Dendritic cell treated with granulocyte-macrophage colony-stimulating factor and Interleukin-4, amounts not matched to agents 40 ng/mL and 50 ng/mL, for 4 days (primary cell): ENCODE data around the gene DGCR2.
"Not testable (repeated sequence)": the region's sequence is repeated elsewhere in the genome, so short reads cannot be mapped to it uniquely, and the experiment has no call there.

Experiments
- H3K27ac Mint-ChIP-seq: one replicate; pipeline ENCODE4 v1.8.0; 2022; ENCODE audit warnings: mild to moderate bottlenecking, mixed read lengths
- H3K27me3 Mint-ChIP-seq: one replicate; pipeline ENCODE4 v1.8.0; 2022; ENCODE audit warnings: mild to moderate bottlenecking, mixed read lengths
- H3K36me3 Mint-ChIP-seq: one replicate; pipeline ENCODE4 v1.8.0; 2022; ENCODE audit warnings: low read depth, mixed read lengths
- H3K4me1 Mint-ChIP-seq: one replicate; pipeline ENCODE4 v1.8.0; 2022; ENCODE audit warnings: low read depth, mixed read lengths
- H3K4me3 Mint-ChIP-seq: one replicate; pipeline ENCODE4 v1.8.0; 2022; ENCODE audit warnings: mild to moderate bottlenecking, moderate library complexity, mixed read lengths
- H3K9me3 Mint-ChIP-seq: one replicate; pipeline ENCODE4 v1.8.0; 2022; ENCODE audit warnings: mixed read lengths
- intact Hi-C: fragments of 100-400 bp; cut with micrococcal nuclease; formaldehyde crosslinking; loops from one replicate; pipeline ENCODE4 v1.15.0; 2022

Gene DGCR2

GRCh38 chr22:18988958-18989357 is 133.3 kb downstream of the DGCR2 start:
- intact Hi-C loops = no loop called here
- Mint-ChIP-seq H3K9me3 (no peaks in the 10 kb centered on the region), H3K27me3 (peaks cover 2% of the 10 kb centered on the region), H3K4me3 (no peak overlapping the region), H3K36me3 (no peaks in the 10 kb centered on the region), H3K27ac (no peak overlapping the region), H3K4me1 (no peaks in the 10 kb centered on the region)

GRCh38 chr22:18987765-18988164 is 134.4 kb downstream of the DGCR2 start:
- H3K27me3 Mint-ChIP-seq = peaks cover 2% of the 10 kb centered on the region
- no peaks in the 10 kb centered on the region for H3K9me3 Mint-ChIP-seq
- intact Hi-C loops = no loop called here
- no peak overlapping the region for H3K27ac Mint-ChIP-seq
- no peaks in the 10 kb centered on the region for H3K36me3 Mint-ChIP-seq
- no peak overlapping the region for H3K4me3 Mint-ChIP-seq
- no peaks in the 10 kb centered on the region for H3K4me1 Mint-ChIP-seq

- intact Hi-C loops, H3K9me3 Mint-ChIP-seq, H3K27me3 Mint-ChIP-seq, H3K36me3 Mint-ChIP-seq, H3K4me1 Mint-ChIP-seq, H3K27ac Mint-ChIP-seq, H3K4me3 Mint-ChIP-seq: not testable (repeated sequence)
These were observed 135.1 kb downstream of the DGCR2 start for GRCh38 chr22:18987114-18987513.
